ENCODE measurements around the gene IL9. TPM values are rescaled to one million over a fixed set of nuclear protein-coding genes. Genes with fewer than 3 reads are reported as not detected.

IL9 gene
- total RNA-seq, result not detected in 2 replicates

DNA sequence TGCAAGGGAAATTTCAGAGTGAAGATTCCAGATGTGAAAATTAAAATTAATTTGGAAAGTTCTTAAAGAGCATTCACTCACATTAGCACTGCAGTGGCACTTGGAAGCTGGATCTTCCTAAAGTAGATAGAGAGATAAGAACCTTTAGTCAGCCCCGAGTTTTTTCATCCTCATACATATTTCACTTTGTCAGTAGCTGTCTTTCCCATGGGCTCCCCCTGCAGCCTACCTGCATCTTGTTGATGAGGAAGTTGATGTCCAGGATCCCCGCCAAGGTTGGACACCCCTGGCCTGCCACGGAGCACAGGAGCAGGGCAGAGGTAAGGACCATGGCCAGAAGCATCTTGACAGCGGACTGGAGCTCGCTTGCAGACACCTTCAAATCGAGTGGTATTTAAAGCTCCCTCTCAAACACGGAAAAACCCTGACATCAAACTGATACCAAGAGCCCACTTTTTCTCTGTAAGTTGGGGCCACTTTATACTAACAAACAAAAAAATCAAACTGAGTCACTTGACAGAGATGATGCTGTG, at the start of gene IL9:
IL9 (minus strand) TSS at position 368 of the 533 bp plus-strand sequence; CDS start at position 343, 25 bp downstream.

Other genes starting within 250 kb of the IL9 start
- gene SLC25A48, start 61.2 kb downstream of the IL9 start, total RNA-seq, result not detected in 2 replicates
- not detected in 2 replicates for gene LECT2, start 59.1 kb upstream of the IL9 start, total RNA-seq
- 2,808 and 2,889 TPM in 2 replicates for gene TGFBI, start 133.1 kb upstream of the IL9 start, total RNA-seq
- gene SMAD5, start 237.0 kb upstream of the IL9 start, total RNA-seq, result 37.2 and 48.8 TPM in 2 replicates

Measured in epithelial cell of alveolus of lung (primary cell).